Nephron progenitor cell (in vitro differentiated cells): ENCODE results near the gene TMEM238.

ENCODE experiments used
- DNase-seq: peaks from one replicate; pipeline ENCODE4 v3.0.0; 2021
- H3K27ac Mint-ChIP-seq: 2 replicates; pipeline ENCODE4 v1.8.0; 2021; ENCODE audit warnings: mild to moderate bottlenecking, moderate library complexity, mixed read lengths
- H3K27me3 Mint-ChIP-seq: 2 replicates; pipeline ENCODE4 v1.8.0; 2021; ENCODE audit warnings: mild to moderate bottlenecking, low read depth, mixed read lengths; ENCODE audit not compliant: poor library complexity
- H3K36me3 Mint-ChIP-seq: 2 replicates; pipeline ENCODE4 v1.8.0; 2021; ENCODE audit warnings: low read depth, mixed read lengths
- H3K4me1 Mint-ChIP-seq: 2 replicates; pipeline ENCODE4 v1.8.0; 2021; ENCODE audit warnings: mixed read lengths
- H3K4me3 Mint-ChIP-seq: 2 replicates; pipeline ENCODE4 v1.8.0; 2021; ENCODE audit warnings: mild to moderate bottlenecking, moderate library complexity, mixed read lengths
- H3K9me3 Mint-ChIP-seq: 2 replicates; pipeline ENCODE4 v1.8.0; 2021; ENCODE audit warnings: mild to moderate bottlenecking, moderate library complexity, mixed read lengths
- CTCF ChIP-seq: fragments of 200-600 bp; sonication (generic); IDR thresholded peaks from 2 replicates; pipeline ENCODE4 v1.5.0; 2021; ENCODE audit warnings: antibody characterized with exemption

The TMEM238 gene

GRCh38 chr19:55358493-55358892 lies 25.6 kb downstream of the TMEM238 start:
- H3K9me3 Mint-ChIP-seq = no peaks in the 10 kb centered on the region
- no peak for DNase-seq
- no peaks in the 10 kb centered on the region for H3K36me3 Mint-ChIP-seq
- TF ChIP-seq CTCF = no peak
- H3K27me3 Mint-ChIP-seq = peaks cover 48% of the 10 kb centered on the region
- H3K4me3 Mint-ChIP-seq = no peak overlapping the region
- peaks cover 17% of the 10 kb centered on the region for H3K4me1 Mint-ChIP-seq
- H3K27ac Mint-ChIP-seq = no peak overlapping the region

- H3K27me3 Mint-ChIP-seq = peaks cover 79% of the 10 kb centered on the region
- H3K36me3 Mint-ChIP-seq = no peaks in the 10 kb centered on the region
- DNase-seq = no peak
- H3K27ac Mint-ChIP-seq = no peak overlapping the region
- H3K9me3 Mint-ChIP-seq = no peaks in the 10 kb centered on the region
- H3K4me3 Mint-ChIP-seq = no peak overlapping the region
- TF ChIP-seq CTCF = no peak
- H3K4me1 Mint-ChIP-seq = peaks cover 37% of the 10 kb centered on the region
Observed at GRCh38 chr19:55355213-55355821, 28.8 kb downstream of the TMEM238 start.

GRCh38 chr19:55354698-55355212 lies 29.3 kb downstream of the TMEM238 start, which contains the start of gene COX6B2:
COX6B2 (minus strand) TSS chr19:55354719; CDS start chr19:55354521, 198 bp downstream.
- no peak within 1 kb of the TSS for H3K27ac Mint-ChIP-seq

GRCh38 chr19:55353803-55354697 lies 30.0 kb downstream of the TMEM238 start:
- H3K36me3 Mint-ChIP-seq = no peaks in the 10 kb centered on the region
- peaks cover 78% of the 10 kb centered on the region for H3K27me3 Mint-ChIP-seq
- no peak for TF ChIP-seq CTCF
- H3K27ac Mint-ChIP-seq = no peak overlapping the region
- peak overlapping the region; percentile 81 for H3K4me3 Mint-ChIP-seq
- H3K4me1 Mint-ChIP-seq = peaks cover 44% of the 10 kb centered on the region
- no peaks in the 10 kb centered on the region for H3K9me3 Mint-ChIP-seq
- peak; percentile 89 for DNase-seq

More at GRCh38 chr19:55354698-55355212, 29.3 kb downstream of the TMEM238 start, which contains the start of gene COX6B2:
- H3K4me1 Mint-ChIP-seq = peaks cover 39% of the 10 kb centered on the region
- peaks cover 79% of the 10 kb centered on the region for H3K27me3 Mint-ChIP-seq
- DNase-seq = no peak
- H3K9me3 Mint-ChIP-seq = no peaks in the 10 kb centered on the region
- no peaks in the 10 kb centered on the region for H3K36me3 Mint-ChIP-seq
- no peak for TF ChIP-seq CTCF
- peak within 1 kb of the TSS; percentile 81 for H3K4me3 Mint-ChIP-seq

- no peaks in the 10 kb centered on the region for H3K9me3 Mint-ChIP-seq
- no peak overlapping the region for H3K27ac Mint-ChIP-seq
- H3K4me3 Mint-ChIP-seq = peak overlapping the region; percentile 81
- H3K4me1 Mint-ChIP-seq = peaks cover 51% of the 10 kb centered on the region
- TF ChIP-seq CTCF = no peak
- peak; percentile 42 for DNase-seq
- peaks cover 73% of the 10 kb centered on the region for H3K27me3 Mint-ChIP-seq
- no peaks in the 10 kb centered on the region for H3K36me3 Mint-ChIP-seq
Observed at GRCh38 chr19:55353356-55353802, 30.7 kb downstream of the TMEM238 start.
